Spinal cord (tissue), 10 donors: Measurements from ENCODE around the gene UBL4A. TPM values are rescaled to one million over a fixed set of nuclear protein-coding genes. Genes with fewer than 3 reads are reported as not detected.

Experiments used
- DNase-seq, 6 donors: peaks; one replicate each; pipeline versions ENCODE4 v3.0.0 to v3.0.0-alpha.2; 2013 to 2015; ENCODE audit warnings: low spot score in 6 of 6, low read depth in 4 of 6
- H3K27ac ChIP-seq: one replicate; pipeline ENCODE4 v1.5.1; 2013; ENCODE audit warnings: low read depth, low read length, control low read depth
- H3K27me3 ChIP-seq: one replicate; pipeline ENCODE4 v1.6.1; 2013; ENCODE audit warnings: low read length; ENCODE audit not compliant: control insufficient read depth, insufficient read depth
- H3K36me3 ChIP-seq: one replicate; pipeline ENCODE4 v1.6.1; 2013; ENCODE audit warnings: low read length; ENCODE audit not compliant: control insufficient read depth, insufficient read depth
- H3K4me1 ChIP-seq: one replicate; pipeline ENCODE4 v1.6.1; 2013; ENCODE audit warnings: low read length; ENCODE audit not compliant: control insufficient read depth, insufficient read depth
- H3K4me3 ChIP-seq: one replicate; pipeline ENCODE4 v1.5.1; 2013; ENCODE audit warnings: low read depth, low read length, control low read depth
- H3K9me3 ChIP-seq: one replicate; pipeline ENCODE4 v1.6.1; 2013; ENCODE audit warnings: low read length; ENCODE audit not compliant: control insufficient read depth, insufficient read depth
- WGBS: methylation state at CpG from one replicate; pipeline ENCODE4 v1.1.5; 2013; ENCODE audit warnings: missing lambda C conversion rate; ENCODE audit not compliant: insufficient coverage; 5-methylcytosine and 5-hydroxymethylcytosine counted together
- polyA plus RNA-seq, 2 donors: library from polyadenylated mRNA; unstranded; fragments of 120-200 nt; gene quantifications; one replicate each; pipeline ENCODE4 v1.2.1, GENCODE V29; 2013; ENCODE audit not compliant: insufficient read length in 2 of 2
- total RNA-seq, 2 donors: library from RNA; depleted of rRNA in 1 of 2; stranded (reverse); fragments of 120-200 nt in 1 of 2; fragments of >200 nt in 1 of 2; gene quantifications; one replicate each; pipeline versions ENCODE4 v1.2.3 to v1.2.4, GENCODE V29; 2013 to 2014
- donor health status: healthy.

Gene UBL4A
- total and polyA plus RNA-seq, 4 donors, result 29.6 to 38.3 (median 34.8) TPM

DNA sequence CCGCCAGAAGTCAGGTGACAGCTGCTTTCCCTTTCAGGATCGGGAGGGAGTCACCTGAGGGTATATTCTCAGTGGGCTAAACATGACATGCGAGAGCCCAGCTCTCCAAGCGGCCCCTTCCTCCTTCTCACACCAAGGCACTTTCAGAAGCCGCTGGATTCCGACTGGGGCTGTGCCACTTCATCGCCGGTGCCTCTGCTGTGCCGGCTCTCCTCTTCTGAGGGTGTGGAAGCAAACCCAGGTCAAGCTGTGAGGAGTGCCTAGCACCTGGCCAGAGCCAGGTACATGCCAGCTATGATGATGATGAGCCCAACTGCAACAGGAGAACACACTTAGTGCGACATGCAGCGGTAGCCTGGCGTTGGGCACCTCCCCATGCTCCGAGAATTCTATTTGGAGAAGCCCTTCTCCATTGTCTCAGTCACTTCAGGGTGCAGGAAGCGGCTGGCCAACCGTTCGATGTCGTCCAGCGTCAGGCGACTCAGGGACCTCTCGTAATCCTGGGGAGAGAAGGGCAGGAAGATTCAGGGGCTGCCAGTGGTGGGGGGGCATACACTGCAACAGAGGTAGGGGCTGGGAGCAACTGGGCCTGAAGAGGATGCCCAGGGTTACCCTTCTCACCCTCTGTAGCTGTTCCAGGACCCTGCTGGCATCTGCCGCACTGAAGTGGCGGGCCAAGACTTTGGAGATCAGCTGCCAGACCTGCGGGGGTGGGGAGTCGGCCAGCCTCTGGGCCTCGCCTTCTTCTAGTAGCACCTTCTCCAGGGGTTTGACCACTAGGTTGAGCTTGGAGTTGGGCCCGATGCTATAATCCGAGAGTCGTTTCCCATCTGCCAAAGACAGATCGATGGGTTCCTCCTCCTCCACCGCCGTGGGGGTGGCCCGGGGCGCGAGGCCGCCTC lies 1.0 kb downstream of the UBL4A start:
- DNase-seq, result peak in 1 of 6 donors; percentile 21
- WGBS, result 57% methylated on average over 35 of the region's 35 CpGs
- no peak overlapping the region for H3K27ac ChIP-seq
- H3K4me3 ChIP-seq, result peak overlapping the region; percentile 16
- peaks cover 40% of the 10 kb centered on the region for H3K4me1 ChIP-seq
- H3K9me3 ChIP-seq, result no peaks in the 10 kb centered on the region
- no peaks in the 10 kb centered on the region for H3K27me3 ChIP-seq
- H3K36me3 ChIP-seq, result peaks cover 37% of the 10 kb centered on the region

- no peak overlapping the region for H3K27ac ChIP-seq
- H3K36me3 ChIP-seq, result peaks cover 37% of the 10 kb centered on the region
- no peaks in the 10 kb centered on the region for H3K9me3 ChIP-seq
- no peaks in the 10 kb centered on the region for H3K27me3 ChIP-seq
- H3K4me1 ChIP-seq, result peaks cover 34% of the 10 kb centered on the region
- WGBS, result 87% methylated on average over 14 of the region's 16 CpGs
- no peak for DNase-seq
- H3K4me3 ChIP-seq, result no peak overlapping the region
Measured at GRCh38 chrX:154484255-154485149, 1.9 kb downstream of the UBL4A start.

GRCh38 chrX:154483325-154483724 lies 3.1 kb downstream of the UBL4A start:
- Histone ChIP-seq H3K36me3 (peaks cover 30% of the 10 kb centered on the region), H3K9me3 (no peaks in the 10 kb centered on the region), H3K27me3 (no peaks in the 10 kb centered on the region), H3K27ac (no peak overlapping the region), H3K4me3 (no peak overlapping the region), H3K4me1 (peaks cover 36% of the 10 kb centered on the region)
- no peak for DNase-seq
- WGBS, result 63% methylated on average over 6 of the region's 7 CpGs

DNA sequence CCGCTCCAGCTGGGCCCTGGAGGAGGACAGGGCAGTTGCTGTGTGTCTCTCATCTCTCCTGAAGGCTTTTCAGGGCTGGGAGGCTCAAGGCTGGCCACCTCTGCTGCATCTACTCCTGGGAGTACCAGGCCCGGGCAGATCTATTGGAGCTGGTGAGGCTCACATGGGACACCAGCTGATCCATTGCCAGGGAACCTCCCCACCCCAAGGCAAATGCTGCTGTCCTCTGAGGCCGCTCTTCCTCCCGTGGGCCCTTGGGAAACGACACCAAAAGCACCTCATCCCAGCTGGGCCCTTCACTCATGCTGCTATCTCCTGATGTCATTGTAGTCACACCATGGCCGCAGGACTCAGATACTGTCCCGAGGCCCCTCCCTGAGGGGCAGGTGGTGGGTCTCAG lies 3.6 kb downstream of the UBL4A start:
- peaks cover 24% of the 10 kb centered on the region for H3K36me3 ChIP-seq
- H3K27ac ChIP-seq, result no peak overlapping the region
- WGBS, result 69% methylated on average over 7 of the region's 7 CpGs
- H3K27me3 ChIP-seq, result no peaks in the 10 kb centered on the region
- no peak for DNase-seq
- peaks cover 42% of the 10 kb centered on the region for H3K4me1 ChIP-seq
- no peaks in the 10 kb centered on the region for H3K9me3 ChIP-seq
- no peak overlapping the region for H3K4me3 ChIP-seq

DNA sequence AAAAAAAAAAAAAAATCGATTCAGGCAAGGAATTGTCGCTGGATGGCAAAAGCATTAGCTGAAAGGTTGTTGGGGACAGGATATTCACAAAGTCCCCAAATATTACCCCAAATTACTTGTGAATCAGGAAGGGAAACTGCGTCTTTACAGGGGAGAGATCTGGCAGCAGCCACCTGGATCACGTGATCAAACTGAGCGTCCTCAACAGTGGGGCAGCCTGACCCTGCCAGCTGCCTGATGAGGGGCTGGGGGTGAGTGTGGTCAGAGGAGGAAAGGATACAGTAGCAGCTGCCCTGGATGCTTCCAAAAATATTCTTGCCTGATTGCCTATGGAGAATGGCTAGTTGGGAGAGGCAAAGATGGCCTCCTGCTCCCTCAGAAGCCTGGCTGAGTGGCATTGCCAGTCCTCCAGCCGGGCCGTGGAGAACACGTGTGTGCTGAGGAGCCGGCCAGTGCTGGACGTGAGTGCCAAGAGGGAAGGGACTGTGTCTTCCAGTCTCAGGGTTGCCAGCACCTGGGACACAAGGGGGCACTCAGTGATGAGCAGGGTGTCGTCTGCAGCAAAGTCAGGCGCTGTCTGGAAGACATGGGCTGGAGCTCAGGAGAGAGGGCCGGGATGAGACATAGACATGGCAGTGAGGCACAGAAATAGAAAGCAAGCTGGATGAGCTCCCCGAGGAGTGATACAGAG lies 4.4 kb downstream of the UBL4A start:
- Histone ChIP-seq H3K4me1 (peaks cover 38% of the 10 kb centered on the region), H3K27ac (no peak overlapping the region), H3K36me3 (peaks cover 20% of the 10 kb centered on the region), H3K27me3 (no peaks in the 10 kb centered on the region), H3K4me3 (no peak overlapping the region), H3K9me3 (no peaks in the 10 kb centered on the region)
- WGBS, result 64% methylated on average over 12 of the region's 14 CpGs
- no peak for DNase-seq

GRCh38 chrX:154481195-154481594 lies 5.2 kb downstream of the UBL4A start:
- no peak overlapping the region for H3K4me3 ChIP-seq
- H3K9me3 ChIP-seq, result no peaks in the 10 kb centered on the region
- no peak overlapping the region for H3K27ac ChIP-seq
- DNase-seq, result no peak
- H3K36me3 ChIP-seq, result peaks cover 20% of the 10 kb centered on the region
- WGBS, result 92% methylated on average over 2 of the region's 5 CpGs
- H3K4me1 ChIP-seq, result peaks cover 39% of the 10 kb centered on the region
- no peaks in the 10 kb centered on the region for H3K27me3 ChIP-seq

GRCh38 chrX:154478728-154479622 lies 7.4 kb downstream of the UBL4A start, which contains the start of gene LAGE3:
LAGE3 (minus strand) TSS chrX:154479281; CDS start chrX:154478915, 366 bp downstream.
- Histone ChIP-seq H3K36me3 (peaks cover 8% of the 10 kb centered on the region), H3K9me3 (no peaks in the 10 kb centered on the region), H3K27ac (peak within 1 kb of the TSS; percentile 25), H3K4me1 (peaks cover 21% of the 10 kb centered on the region), H3K27me3 (no peaks in the 10 kb centered on the region), H3K4me3 (peak within 1 kb of the TSS; percentile 44)
- 31% methylated on average over 85 of the region's 85 CpGs for WGBS
- peak; percentile 56 to 95 (median 68) for DNase-seq

GRCh38 chrX:154477891-154478477 lies 8.4 kb downstream of the UBL4A start:
- no peaks in the 10 kb centered on the region for H3K27me3 ChIP-seq
- H3K27ac ChIP-seq, result no peak overlapping the region
- peak overlapping the region; percentile 44 for H3K4me3 ChIP-seq
- peaks cover 11% of the 10 kb centered on the region for H3K36me3 ChIP-seq
- H3K9me3 ChIP-seq, result no peaks in the 10 kb centered on the region
- peaks cover 21% of the 10 kb centered on the region for H3K4me1 ChIP-seq
- peak in 1 of 6 donors; percentile 5 for DNase-seq
- WGBS, result 64% methylated on average over 20 of the region's 24 CpGs
